GM10266 (cell line): Measurements from ENCODE around the gene TM9SF1.
"Not testable (repeated sequence)": the region's sequence is repeated elsewhere in the genome, so short reads cannot be mapped to it uniquely, and the experiment has no call there.

Experiments used
- DNase-seq: peaks from one replicate; pipeline ENCODE4 v3.0.0; 2012; ENCODE audit errors: extremely low spot score
- CTCF ChIP-seq: IDR thresholded peaks from 2 replicates; pipeline ENCODE4 v1.5.1; 2012; ENCODE audit warnings: mild to moderate bottlenecking, low read depth; ENCODE audit not compliant: control insufficient read depth, insufficient read depth; ENCODE audit errors: missing control alignments

Gene TM9SF1

GRCh38 chr14:24219080-24219479, 23.8 kb upstream of the TM9SF1 start:
- DNase-seq: no peak
- TF ChIP-seq CTCF: no peak

- DNase-seq: not testable (repeated sequence)
Observed at GRCh38 chr14:24216876-24217275, 21.6 kb upstream of the TM9SF1 start.

DNA sequence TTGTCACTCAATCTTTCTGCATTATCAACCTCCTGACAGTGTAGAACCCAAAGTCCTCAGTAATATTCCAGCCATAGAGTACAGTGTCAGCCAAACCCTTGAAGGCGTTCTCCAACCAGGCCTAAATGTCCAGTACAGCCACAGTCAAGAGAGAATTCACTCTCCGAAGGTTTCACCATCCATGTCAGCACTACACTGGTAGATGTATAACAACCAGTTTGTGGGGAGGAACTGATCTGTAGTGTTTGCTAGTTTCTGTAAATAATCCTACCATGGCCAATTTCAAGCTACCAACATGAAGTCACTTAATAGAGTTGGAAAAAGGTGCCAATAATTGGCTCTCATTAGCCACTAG, 21.1 kb upstream of the TM9SF1 start:
- DNase-seq: no peak
- no peak for TF ChIP-seq CTCF

- DNase-seq: peak; percentile 82
- TF ChIP-seq CTCF: peak; percentile 98
Observed at GRCh38 chr14:24215495-24216344, 20.5 kb upstream of the TM9SF1 start, which contains the start of gene MDP1. Gene MDP1 (minus strand): TSS chr14:24216066. CDS start chr14:24215955, 111 bp downstream.

GRCh38 chr14:24213866-24214662, 18.8 kb upstream of the TM9SF1 start:
- DNase-seq: no peak

DNA sequence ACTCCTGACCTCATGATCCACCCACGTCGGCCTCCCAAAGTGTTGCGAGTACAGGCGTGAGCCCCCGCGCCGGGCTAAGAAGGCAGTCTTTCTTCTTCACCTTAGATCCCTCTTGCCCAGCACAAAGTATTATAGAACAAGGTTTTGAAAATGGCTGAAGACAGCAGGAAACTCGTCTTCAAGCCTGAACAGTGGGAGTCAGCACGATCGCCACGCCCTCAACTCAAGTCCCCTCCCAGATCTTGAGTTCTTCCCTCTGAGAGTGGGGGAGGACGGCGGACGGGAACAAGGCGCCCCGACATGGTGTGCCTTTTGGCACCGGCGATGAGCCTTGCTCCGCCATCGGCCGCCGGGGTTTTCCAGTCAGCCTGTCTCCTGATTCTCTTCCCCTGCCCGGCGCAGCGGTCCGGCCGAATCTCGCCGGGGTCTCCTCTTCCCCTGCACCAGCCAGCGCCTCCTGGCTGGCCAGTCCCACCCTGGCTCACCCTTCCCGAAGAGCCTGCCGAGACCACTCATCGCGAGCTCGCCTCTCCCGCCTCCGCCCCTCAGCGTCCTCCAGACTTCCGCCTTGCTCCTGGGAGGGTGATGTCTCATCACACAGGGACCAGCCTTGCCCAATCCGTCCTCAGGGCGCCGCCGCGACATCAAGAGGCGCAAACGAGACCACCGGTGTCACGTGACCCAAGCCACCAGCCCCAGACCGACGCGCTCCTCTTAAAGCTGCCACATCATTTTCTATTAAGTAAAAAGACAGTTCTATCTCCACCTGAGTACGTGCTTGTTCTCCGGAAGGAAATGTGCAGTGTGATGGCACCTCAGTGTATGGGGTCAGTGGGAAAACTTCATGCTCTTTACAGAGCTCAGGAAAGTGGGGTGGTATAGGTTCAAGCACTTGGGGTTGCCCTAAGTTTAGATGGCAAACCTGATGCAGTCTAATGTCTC, 18.0 kb upstream of the TM9SF1 start, which contains the start of gene CHMP4A:
CHMP4A (minus strand) TSS at position 565 of the 942 bp plus-strand sequence; CDS start at position 516, 49 bp downstream.
- peak; percentile 92 for DNase-seq
- TF ChIP-seq CTCF: peak; percentile 1

More at GRCh38 chr14:24213866-24214662, 18.8 kb upstream of the TM9SF1 start:
- TF ChIP-seq CTCF: no peak

- no peak for TF ChIP-seq CTCF
- no peak for DNase-seq
Observed at GRCh38 chr14:24211311-24211710, 16.1 kb upstream of the TM9SF1 start.
